Stimulated activated CD8-positive, alpha-beta memory T cell treated with anti-CD3 and anti-CD28 coated beads, Interleukin-7, amount 100 ng/mL, for 48 hours (primary cell): ENCODE results near the gene FBXO38.
"Not testable (repeated sequence)": the region's sequence is repeated elsewhere in the genome, so short reads cannot be mapped to it uniquely, and the experiment has no call there.

Experiments
- DNase-seq, 2 donors: peaks; one replicate each; pipeline ENCODE4 v3.0.0-alpha.2; 2020; ENCODE audit warnings: low read depth in 1 of 2; ENCODE audit errors: extremely low read depth in 1 of 2

FBXO38 gene

DNA sequence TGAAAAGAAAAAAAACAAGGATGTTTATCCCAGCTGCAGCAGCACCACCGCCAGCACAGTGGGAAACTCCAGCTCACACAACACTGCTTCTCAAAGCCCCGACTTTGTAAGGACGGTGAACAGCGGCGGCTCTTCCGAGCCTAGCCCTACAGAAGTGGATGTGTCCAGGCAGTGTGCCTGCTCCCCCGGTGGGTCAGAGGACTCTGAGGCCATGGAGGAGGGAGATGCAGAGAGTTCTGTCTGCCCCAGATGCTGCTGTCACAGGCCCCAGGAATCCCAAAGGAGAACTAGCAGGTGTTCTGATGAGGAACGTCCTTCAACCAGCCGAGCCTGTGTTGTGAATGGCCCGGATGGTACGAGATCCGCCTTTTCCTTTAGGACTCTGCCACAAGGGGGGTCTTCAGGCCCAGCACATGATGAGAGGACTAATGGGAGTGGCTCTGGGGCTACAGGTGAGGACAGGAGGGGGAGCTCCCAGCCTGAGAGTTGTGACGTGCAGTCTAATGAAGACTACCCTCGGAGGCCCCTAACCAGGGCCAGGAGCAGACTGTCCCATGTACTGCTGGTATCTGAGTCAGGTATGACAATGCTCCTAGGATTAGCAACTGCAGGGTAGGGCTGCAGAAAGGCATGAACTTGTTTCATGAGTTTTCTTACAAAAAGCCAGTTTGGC lies 43.7 kb downstream of the FBXO38 start:
- no peak for DNase-seq

- no peak for DNase-seq
Measured at GRCh38 chr5:148428848-148429247, 45.1 kb downstream of the FBXO38 start.

- DNase-seq = no peak
Measured at GRCh38 chr5:148433826-148434225, 50.1 kb downstream of the FBXO38 start.

DNA sequence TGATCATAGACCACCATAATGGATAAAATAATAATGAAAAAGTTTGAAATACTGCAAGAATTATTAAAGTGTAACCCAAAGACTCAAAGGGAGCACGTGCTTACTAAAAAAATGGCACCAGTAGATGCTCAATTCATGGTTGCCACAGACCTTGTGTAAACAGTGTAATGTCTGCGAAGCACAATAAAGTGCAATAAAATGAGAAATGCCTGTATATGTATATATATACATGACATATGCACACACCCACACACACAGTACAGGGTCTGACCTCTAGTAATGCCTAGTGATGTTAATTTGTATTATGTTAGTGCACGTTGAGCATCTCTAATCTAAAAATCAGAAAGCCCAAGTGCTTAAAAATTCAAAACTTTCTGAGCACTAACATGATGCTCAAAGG lies 52.3 kb downstream of the FBXO38 start:
- no peak for DNase-seq

- no peak for DNase-seq
Measured at GRCh38 chr5:148437249-148437648, 53.5 kb downstream of the FBXO38 start.

DNA sequence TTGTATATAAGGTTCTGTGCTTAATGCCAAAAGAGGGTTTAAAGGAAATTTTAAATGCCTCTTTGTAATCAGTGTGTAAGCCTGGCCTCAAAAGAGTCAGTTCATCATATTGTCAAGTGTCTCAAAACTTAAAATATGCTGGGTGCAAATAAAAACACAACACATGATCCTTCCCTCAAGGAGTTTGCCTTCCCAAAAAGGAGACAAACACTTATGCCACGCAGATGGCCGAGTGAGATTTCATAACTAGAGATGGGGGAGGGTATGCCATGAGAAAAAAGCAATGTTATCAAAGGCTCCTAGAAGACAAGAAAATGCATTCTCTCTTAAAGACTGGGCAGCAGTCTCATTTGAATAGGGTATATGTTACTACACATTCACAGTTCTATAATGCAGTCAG lies 55.2 kb downstream of the FBXO38 start:
- no peak for DNase-seq

DNA sequence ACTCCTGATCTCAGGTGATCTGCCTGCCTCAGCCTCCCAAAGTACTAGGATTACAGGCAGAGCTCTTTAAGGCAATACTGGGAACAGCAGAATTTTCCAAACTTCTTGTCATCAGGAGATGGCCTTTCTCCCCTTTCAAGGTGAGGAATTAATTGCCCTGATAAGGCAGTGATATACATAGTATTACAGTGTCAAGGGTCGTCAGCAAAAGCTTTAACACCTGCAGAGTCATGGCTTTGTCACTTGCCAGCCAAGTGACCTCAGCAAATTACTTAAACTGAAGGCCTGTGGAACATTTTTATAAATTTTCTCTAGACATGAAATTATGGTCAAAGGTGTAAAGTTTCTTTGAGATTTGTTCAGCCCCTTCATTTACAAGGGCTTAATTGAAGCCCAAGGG lies 59.5 kb downstream of the FBXO38 start:
- no peak for DNase-seq

DNA sequence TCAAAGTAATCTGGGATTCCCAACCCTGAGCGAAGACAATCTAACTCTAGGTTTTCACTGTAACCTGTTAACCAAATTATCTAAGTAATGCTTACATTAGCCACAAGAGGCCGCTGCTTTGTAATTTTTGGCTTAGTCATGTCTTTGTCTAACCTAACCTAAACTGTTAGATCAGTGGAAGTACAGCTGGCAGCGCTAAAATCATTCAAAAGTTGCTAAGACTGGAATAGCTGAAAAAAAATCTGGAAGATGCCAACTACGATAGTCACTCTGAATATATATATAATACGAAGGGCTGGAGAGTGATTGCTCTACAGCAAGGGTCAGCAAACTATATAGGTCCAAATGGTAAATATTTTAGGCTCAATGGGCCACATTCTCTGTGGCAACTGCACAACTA lies 60.2 kb downstream of the FBXO38 start:
- peak in 1 of 2 donors; percentile 5 for DNase-seq

- DNase-seq = no peak
Measured at GRCh38 chr5:148445578-148445977, 61.8 kb downstream of the FBXO38 start.

- no peak for DNase-seq
Measured at GRCh38 chr5:148446611-148447010, 62.9 kb downstream of the FBXO38 start.

- no peak for DNase-seq
Measured at GRCh38 chr5:148452499-148453193, 68.9 kb downstream of the FBXO38 start.

GRCh38 chr5:148454576-148454975 lies 70.8 kb downstream of the FBXO38 start:
- no peak for DNase-seq

DNA sequence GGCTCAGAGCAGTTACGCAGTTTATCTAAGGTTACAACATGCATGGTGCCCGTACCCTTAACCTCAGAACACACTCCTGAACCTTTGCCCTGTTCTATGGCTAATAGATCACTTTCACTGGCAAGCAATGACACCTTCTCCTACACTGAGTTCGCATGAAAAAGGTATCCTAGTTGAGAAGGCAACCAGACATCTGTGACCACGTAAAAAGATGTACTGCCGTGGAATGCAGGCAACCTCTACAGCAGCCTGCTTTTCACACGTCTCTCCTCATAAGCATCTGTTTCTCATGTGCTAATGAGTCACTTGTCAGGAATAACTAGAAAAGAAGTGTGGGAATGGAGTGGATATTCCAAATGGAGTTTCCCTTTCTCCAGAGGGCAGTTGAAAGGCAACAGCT lies 71.4 kb downstream of the FBXO38 start:
- no peak for DNase-seq

GRCh38 chr5:148457183-148457620 lies 73.4 kb downstream of the FBXO38 start:
- no peak for DNase-seq

DNA sequence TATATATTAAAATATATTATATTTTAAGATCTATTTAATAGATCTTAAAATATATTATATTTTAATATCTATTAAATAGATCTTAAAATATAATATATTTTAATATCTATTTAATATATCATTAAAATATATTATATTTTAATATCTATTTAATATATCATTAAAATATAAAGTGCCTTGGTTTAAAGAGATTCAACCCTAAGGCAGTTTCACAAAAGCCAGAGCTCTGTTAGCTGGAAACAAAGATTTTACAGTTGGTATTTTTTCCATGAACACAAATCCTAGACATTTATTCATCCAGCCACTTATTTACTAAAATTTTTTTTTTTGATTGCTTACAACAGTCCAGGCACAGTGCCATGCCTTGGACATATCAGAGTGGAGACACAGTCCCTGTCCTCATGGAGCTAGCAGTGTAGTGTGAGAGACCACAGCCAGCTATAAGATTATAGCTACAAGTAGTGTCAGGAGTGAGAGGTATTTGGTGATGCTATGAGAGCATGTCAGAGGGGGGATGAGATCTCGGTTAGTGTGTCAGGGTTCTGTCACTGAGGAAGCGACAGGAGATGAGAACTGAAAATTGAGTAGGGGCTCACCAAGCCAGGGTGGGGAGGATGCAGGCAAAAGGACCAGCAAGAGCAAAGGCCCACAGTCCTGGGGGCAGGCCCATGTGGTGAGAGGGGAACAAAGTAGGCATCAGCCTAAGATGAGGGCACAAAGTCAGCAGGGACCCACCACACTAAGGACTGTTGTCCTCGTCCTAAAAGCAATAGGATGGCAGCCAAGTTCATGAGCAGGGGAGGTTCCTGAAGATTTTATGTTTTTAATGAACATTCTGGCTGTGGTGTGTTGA lies 74.5 kb downstream of the FBXO38 start:
- DNase-seq = no peak

- no peak for DNase-seq
Measured at GRCh38 chr5:148459669-148460068, 75.9 kb downstream of the FBXO38 start.

DNA sequence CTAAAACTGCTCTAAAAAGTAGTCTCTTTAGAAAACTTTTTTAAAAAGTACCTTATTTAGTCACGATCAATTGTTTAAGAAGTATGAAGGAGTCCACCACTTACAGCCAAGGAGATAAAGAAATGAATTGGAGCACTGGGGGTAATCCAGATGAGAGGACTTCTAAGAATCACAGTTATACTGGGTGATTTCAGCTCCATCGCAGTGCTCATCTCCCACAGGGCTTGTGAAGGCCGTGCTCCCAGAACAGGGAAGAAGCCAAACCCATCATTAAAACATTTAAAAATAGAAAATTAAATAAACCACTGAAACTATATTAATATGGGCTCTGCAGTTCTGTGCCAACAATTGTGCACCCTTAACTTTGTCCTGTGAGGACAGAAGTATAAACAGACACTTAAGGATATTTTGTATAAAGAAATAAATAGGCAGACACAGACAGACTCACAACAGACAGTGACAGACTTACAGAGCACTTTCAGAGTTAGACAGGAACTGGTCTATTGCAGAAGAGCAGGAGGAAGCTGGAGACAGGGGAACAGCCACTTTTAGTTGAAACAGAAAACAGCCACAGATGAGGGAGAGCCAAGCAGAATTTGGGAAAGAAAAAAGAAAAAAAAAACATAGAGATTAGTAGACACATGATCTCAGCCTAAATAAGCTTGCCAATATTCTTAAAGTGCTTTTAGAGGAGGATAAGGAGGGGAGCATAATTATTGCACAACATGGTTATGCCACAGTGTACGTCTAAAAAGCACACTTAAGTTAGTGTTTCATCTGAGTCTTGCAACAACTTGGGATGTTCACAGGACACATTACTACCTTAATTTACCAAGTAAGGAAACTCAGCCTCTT lies 81.8 kb downstream of the FBXO38 start:
- DNase-seq = no peak

DNA sequence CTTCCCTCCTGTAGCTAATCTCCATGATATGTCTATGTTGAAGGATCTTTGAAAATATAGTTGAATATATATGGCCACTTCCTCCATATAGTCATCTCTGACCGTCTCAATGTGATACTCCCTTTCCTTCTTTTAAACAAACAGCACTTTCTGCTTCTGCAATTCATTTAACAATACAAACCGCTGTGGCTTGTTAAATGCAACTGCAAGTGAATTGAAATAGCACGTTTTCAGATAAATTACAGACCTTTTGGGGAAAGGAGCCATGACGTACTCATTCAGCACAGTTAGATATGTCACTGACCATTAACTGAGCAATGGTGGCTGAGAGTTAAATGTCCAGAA lies 82.5 kb downstream of the FBXO38 start:
- no peak for DNase-seq

DNA sequence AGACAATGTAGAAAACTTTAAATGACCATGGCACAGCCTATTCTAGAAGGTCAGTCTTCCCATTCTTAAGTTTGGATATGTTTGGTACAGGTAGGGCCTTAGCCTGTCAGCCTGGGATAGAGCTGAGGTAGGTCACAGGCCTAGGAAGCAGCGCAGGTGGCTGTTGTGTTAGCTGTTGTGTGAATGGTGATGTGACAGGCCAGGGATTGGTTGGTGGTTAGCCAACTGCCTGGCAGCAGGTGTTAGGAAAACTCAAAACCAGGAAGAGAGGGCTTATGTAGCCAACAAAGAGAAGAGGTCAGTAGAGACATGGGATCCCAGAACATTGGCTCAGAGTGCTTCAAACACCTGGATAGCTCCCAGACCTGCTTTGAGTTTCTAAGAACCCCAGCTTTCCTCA lies 84.2 kb downstream of the FBXO38 start:
- DNase-seq = no peak

- not testable (repeated sequence) for DNase-seq
Measured at GRCh38 chr5:148468746-148469145, 85.0 kb downstream of the FBXO38 start.

DNA sequence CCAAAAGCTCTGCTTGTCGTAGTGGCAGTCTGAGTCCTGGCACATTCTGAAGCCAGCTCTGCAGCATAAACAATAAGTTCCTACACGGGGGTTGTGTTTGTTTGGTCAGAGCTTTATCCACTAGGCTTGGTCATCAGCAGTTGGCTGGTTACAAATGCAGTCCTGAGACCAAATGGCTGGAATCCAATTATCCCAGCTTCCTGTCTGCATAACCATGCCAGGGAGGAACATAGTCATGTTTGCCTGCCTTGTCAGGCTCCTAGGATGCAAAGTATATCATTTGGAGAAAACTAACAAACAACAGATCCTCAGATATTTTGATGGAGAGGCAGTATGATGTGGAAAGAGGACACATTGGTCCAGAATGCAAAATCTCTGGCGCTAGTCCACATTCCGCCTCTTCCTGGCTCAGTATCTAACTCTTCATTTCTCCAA lies 85.8 kb downstream of the FBXO38 start:
- DNase-seq = no peak
